IPS DF 6.9 (cell line): ENCODE data around the gene ATG4C.
A peak's percentile ranks its signal among the peaks of the same experiment; 100 is the strongest.
"Not testable (repeated sequence)": the region's sequence is repeated elsewhere in the genome, so short reads cannot be mapped to it uniquely, and the experiment has no call there.

Experiments
- DNase-seq: peaks from one replicate; pipeline ENCODE4 v3.0.0-alpha.2; 2013; ENCODE audit warnings: low read depth, low spot score
- H3K27ac ChIP-seq: one replicate; pipeline ENCODE4 v1.5.1; 2013; ENCODE audit warnings: low read length, control low read depth
- H3K27me3 ChIP-seq: 2 replicates; pipeline ENCODE4 v1.6.1; 2013; ENCODE audit warnings: mild to moderate bottlenecking, low read length; ENCODE audit not compliant: control insufficient read depth, insufficient read depth
- H3K36me3 ChIP-seq: 2 replicates; pipeline ENCODE4 v1.6.1; 2013; ENCODE audit warnings: low read length; ENCODE audit not compliant: control insufficient read depth, insufficient read depth
- H3K4me1 ChIP-seq: 2 replicates; pipeline ENCODE4 v1.6.1; 2013; ENCODE audit warnings: low read length; ENCODE audit not compliant: control insufficient read depth, insufficient read depth
- H3K4me3 ChIP-seq: 2 replicates; pipeline ENCODE4 v1.5.1; 2013; ENCODE audit warnings: mild to moderate bottlenecking, low read length
- H3K9me3 ChIP-seq: 2 replicates; pipeline ENCODE4 v1.6.1; 2013; ENCODE audit warnings: low read length, inconsistent platforms; ENCODE audit not compliant: control insufficient read depth, insufficient read depth
- WGBS: extraction: QIAGEN DNeasy Blood & Tissue Kit; methylation state at CpG from one replicate; pipeline ENCODE4 v1.1.7; 2013; ENCODE audit warnings: mixed read lengths, missing lambda C conversion rate; ENCODE audit not compliant: insufficient read length, insufficient coverage; 5-methylcytosine and 5-hydroxymethylcytosine counted together

ATG4C gene

DNA sequence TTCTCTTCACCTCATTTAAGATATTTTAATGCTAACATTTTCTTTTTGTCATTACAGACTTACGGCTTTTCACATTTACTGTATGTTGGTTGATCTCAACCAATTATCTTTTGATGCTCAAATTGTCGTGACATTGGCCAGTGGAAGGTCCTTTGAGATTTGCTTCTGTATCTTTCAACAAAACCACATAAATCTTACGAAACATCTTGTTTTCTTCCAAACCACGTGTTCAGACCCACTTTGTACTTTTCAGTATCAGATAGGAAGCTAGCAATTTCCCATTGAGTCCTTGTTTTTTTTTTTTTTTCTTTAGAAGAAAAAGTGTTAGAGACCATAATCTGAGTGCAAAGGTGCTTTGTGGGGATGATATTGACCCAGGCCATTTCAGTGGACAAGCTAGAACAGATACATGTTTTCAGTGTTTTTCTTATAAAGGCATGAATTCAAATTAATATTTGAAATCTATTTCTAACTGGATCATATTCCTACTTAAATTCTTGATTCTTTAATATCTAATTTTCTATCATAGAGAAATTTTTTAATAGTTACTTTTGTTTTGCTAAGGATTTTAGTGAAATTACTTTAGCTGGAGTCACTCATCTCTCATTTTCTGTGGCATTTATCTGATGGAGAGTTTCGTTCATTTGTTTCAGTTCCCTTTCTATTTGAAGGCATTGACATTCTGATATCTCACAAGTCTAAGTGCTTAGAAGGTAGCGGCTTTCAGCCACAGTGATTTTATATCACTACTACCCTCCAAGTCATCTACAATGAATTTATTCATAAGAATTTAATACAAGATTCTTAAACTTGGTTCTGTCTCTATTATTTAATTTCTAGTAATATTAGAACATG lies 26.7 kb downstream of the ATG4C start:
- no peaks in the 10 kb centered on the region for H3K36me3 ChIP-seq
- 100% methylated on average over 2 of the region's 6 CpGs for WGBS
- H3K4me3 ChIP-seq: no peak overlapping the region
- no peaks in the 10 kb centered on the region for H3K27me3 ChIP-seq
- no peaks in the 10 kb centered on the region for H3K4me1 ChIP-seq
- no peak overlapping the region for H3K27ac ChIP-seq
- no peaks in the 10 kb centered on the region for H3K9me3 ChIP-seq
- no peak for DNase-seq

DNA sequence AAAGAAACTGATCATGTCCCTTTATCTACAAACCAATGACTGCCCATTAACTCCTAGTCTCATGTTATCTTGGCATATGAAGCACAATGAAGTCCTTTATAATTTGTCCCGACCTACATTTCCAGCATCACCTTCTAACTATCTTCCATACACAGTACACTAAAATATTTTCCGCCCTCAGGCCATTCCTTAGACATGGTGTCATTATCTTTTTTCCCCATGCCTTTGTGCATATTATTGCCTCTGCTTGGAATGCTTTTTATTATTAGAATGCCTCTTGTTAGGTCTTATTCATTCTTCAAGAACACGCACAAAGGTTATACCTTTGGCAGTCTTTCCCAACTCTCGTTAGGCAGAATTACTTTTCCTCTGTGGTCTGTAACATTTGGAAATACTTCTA lies 39.6 kb downstream of the ATG4C start:
- no peaks in the 10 kb centered on the region for H3K9me3 ChIP-seq
- no peaks in the 10 kb centered on the region for H3K27me3 ChIP-seq
- H3K4me3 ChIP-seq: no peak overlapping the region
- DNase-seq: no peak
- no peak overlapping the region for H3K27ac ChIP-seq
- WGBS: no CpG with 5 or more reads among the region's 4 CpGs
- H3K36me3 ChIP-seq: no peaks in the 10 kb centered on the region
- H3K4me1 ChIP-seq: no peaks in the 10 kb centered on the region

DNA sequence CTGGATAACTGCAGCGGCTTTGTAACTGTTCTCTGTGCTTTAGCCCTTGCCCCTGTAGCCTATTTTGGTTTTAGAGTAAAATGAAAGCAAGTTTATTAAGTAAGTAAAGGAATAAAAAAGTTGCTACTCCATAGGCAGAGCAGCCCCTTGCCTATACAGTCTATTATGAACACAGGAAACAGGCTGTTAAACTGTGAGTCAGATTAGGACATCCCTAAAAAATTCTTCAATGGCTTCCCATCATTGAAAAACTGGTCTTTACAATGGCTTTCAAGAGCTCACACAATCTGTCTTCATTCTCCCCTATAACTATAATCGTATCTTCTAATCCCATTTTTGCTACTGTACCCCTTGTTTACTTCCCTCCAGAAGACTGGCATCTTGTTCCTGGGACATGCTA lies 43.0 kb downstream of the ATG4C start:
- Histone ChIP-seq H3K9me3 (no peaks in the 10 kb centered on the region), H3K36me3 (no peaks in the 10 kb centered on the region), H3K4me3 (no peak overlapping the region), H3K27ac (no peak overlapping the region), H3K4me1 (no peaks in the 10 kb centered on the region), H3K27me3 (no peaks in the 10 kb centered on the region)
- no CpG with 5 or more reads among the region's 2 CpGs for WGBS
- no peak for DNase-seq

DNA sequence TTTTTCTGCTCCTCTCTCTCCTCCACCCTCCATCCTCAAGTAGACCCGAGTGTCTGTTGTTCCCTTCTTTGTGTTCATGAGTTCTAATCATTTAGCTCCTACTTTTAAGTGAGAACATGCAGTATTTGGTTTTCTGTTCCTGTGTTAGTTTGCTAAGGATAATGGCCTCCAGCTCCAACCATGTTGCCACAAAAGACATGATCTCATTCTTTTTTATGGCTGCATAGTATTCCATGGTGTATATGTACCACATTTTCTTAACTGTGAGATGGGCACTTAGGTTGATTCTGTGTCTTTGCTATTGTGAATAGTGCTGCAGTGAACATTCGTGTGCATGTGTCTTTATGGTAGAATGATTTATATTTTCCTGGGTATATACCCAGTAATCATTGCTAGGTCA lies 43.9 kb downstream of the ATG4C start:
- not testable (repeated sequence) for H3K36me3 ChIP-seq, H3K27ac ChIP-seq, H3K27me3 ChIP-seq, H3K4me1 ChIP-seq, H3K4me3 ChIP-seq, DNase-seq, H3K9me3 ChIP-seq
- WGBS: no CpG with 5 or more reads among the region's 2 CpGs

DNA sequence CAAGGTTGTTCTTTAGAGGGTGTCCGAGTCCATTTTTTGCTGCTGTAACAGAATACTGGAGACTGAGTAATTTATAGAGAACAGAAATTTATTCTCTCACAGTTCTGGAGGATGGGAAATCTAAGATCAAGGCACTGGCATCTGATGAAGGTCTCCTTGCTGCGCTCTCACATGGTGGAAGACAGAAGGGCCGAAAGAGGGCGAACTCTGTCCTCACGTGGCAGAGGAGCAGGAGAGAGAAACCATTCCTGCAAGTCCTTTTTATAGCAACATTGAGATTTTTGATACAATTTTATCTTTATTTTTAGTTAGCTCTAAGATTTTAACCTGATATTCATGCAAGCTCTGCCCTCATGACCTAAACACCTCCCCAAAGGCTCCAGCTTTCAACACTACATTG lies 48.3 kb downstream of the ATG4C start:
- no CpG with 5 or more reads among the region's 5 CpGs for WGBS
- Histone ChIP-seq H3K4me1 (no peaks in the 10 kb centered on the region), H3K4me3 (no peak overlapping the region), H3K27me3 (no peaks in the 10 kb centered on the region), H3K27ac (no peak overlapping the region), H3K36me3 (no peaks in the 10 kb centered on the region), H3K9me3 (no peaks in the 10 kb centered on the region)
- DNase-seq: no peak

DNA sequence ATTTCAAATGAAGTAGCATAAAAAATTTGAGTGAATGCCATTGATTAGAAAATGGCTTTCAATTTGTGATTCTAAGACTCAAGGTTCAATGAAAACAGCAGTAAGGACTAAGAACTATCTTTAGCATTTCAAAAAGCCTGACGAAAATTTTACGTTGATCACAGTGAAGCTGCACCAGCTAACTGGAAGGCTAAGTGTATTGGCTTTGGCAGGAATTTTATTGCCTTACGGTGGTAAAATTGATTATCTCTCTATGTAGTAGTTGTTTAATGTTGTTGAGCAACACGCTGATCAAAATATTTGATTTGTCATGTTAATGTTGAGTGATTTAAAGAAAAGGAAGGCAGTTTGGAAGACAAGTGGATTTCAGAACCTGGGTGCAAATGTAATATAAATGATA lies 49.6 kb downstream of the ATG4C start:
- no peak for DNase-seq
- no peaks in the 10 kb centered on the region for H3K27me3 ChIP-seq
- WGBS: 100% methylated on average over 1 of the region's 4 CpGs
- no peak overlapping the region for H3K27ac ChIP-seq
- no peaks in the 10 kb centered on the region for H3K9me3 ChIP-seq
- no peaks in the 10 kb centered on the region for H3K4me1 ChIP-seq
- no peaks in the 10 kb centered on the region for H3K36me3 ChIP-seq
- H3K4me3 ChIP-seq: no peak overlapping the region

DNA sequence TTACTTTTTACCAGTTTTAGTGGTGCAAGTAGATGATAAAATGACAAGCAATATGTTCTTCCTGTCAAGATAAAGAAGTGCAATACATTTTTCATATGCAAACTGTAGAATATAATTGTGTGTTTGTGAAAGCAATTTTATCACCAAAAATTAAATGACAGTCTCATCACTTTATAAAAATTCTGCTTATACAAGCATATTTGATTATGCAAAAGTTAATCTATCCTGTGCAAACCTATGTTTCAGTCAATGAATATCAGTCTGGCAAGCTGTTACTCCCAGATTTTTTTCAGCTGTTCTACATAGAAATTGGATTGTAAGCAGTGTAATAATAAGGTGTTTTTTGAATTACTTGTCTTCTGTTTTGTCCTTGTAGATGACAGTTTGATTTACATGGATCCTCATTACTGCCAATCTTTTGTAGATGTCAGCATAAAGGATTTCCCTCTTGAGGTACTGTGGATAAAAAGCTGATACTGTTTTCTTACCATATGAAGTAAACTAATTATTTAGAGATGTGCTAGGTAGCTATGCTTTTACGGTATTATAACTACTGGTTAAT lies 50.5 kb downstream of the ATG4C start:
- no peak for DNase-seq
- no peak overlapping the region for H3K27ac ChIP-seq
- no peaks in the 10 kb centered on the region for H3K36me3 ChIP-seq
- H3K27me3 ChIP-seq: no peaks in the 10 kb centered on the region
- no CpG with 5 or more reads among the region's 1 CpG for WGBS
- no peaks in the 10 kb centered on the region for H3K4me1 ChIP-seq
- H3K9me3 ChIP-seq: no peaks in the 10 kb centered on the region
- H3K4me3 ChIP-seq: no peak overlapping the region

DNA sequence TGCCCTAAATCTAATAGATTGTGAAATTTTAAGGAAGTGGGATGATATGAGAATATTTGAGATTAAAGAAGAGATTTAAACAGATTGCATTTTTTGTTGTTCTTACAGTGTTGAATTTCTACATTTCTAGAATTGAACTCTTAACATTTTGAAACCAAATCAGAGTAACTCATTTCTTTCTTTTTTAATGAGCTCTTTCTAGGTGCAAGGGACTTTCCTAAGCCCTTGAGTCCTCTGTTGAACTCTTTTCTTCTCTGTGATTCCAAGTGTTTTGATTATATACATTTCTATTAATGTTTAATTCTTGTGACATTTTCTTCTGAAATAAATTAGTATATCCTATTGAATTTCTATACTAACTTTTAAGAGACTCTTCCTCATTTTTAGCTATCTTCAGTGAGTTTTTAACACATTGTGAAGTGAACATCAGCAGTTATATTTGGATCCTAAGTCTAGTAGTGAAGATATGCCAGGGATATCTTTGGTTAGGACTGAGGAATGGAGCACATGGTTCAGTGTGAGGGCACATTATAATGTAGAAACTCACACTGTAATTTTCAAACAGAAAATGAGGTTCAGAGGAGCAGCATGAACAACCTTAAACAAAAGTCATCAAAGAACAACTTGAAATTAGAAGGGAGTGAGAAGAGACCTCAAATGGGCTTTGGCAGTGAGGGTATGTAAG lies 53.1 kb downstream of the ATG4C start:
- DNase-seq: no peak
- H3K9me3 ChIP-seq: no peaks in the 10 kb centered on the region
- H3K4me1 ChIP-seq: no peaks in the 10 kb centered on the region; the same call in 1 of the 2 replicates
- H3K27ac ChIP-seq: no peak overlapping the region
- H3K4me3 ChIP-seq: no peak overlapping the region
- H3K36me3 ChIP-seq: no peaks in the 10 kb centered on the region
- no peaks in the 10 kb centered on the region for H3K27me3 ChIP-seq

DNA sequence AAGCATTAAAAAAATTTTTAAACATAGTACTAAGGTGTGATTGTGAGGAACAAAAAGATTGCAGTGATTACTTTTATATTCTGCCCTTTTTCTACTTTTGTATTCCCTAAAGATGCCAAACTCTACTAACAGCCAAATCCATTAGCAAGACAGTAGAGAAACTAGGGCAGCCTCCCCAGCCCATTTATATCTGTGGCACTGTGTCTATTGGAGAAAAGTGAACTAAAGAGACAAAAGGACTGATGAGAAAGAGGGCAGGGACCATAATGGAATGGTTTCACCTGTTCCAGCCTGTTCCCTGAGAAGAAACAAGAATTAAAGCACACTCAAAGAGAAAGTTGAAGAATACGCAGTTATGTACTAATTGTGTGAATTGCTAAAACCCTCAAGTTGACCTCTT lies 56.6 kb downstream of the ATG4C start:
- no CpG with 5 or more reads among the region's 1 CpG for WGBS
- no peak for DNase-seq
- no peaks in the 10 kb centered on the region for H3K27me3 ChIP-seq
- no peak overlapping the region for H3K27ac ChIP-seq
- H3K9me3 ChIP-seq: no peaks in the 10 kb centered on the region
- no peaks in the 10 kb centered on the region for H3K36me3 ChIP-seq
- no peak overlapping the region for H3K4me3 ChIP-seq
- no peaks in the 10 kb centered on the region; the same call in 1 of the 2 replicates for H3K4me1 ChIP-seq

DNA sequence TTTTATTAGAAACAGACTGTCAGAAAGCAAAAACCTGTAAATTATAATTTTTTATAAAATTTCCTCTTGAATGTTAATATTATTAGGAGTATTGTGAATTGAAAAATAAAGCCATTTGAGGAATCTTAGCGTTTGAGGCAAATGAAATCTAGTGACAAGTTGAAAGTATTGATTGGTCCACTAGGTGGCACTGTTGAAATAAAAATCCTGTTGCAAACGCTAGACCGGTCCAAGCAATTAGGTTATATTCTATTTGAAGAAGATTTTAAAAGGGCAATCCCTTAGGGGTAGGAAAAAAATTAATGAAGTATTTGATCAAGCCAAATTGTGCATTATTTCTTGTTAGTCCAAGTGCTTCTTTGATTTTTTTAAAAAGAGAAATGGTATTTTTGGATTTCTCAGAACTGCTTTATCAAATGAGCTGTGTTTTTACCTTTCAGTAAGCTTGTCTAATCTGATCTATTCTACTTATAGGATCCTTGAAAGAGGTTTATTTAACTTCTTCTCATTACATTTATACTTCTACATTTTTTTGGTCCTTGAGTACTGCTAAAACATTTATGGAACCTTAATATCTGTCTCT lies 57.7 kb downstream of the ATG4C start:
- Histone ChIP-seq H3K4me3 (no peak overlapping the region), H3K4me1 (no peaks in the 10 kb centered on the region; the same call in 1 of the 2 replicates), H3K27me3 (no peaks in the 10 kb centered on the region), H3K27ac (no peak overlapping the region), H3K9me3 (no peaks in the 10 kb centered on the region), H3K36me3 (no peaks in the 10 kb centered on the region)
- peak; percentile 35 for DNase-seq
- 100% methylated on average over 1 of the region's 3 CpGs for WGBS
